MM.1S (cell line): ENCODE results near the gene ORC2.

Experiments used
- DNase-seq: peaks from one replicate; pipeline ENCODE4 v3.0.0-alpha.2; 2015
- H2AFZ ChIP-seq: fragments of 300-600 bp; sonication (generic); 2 replicates; pipeline ENCODE4 v1.6.0; 2016; ENCODE audit warnings: antibody characterized with exemption, low read length
- H3F3A ChIP-seq: fragments of 300-600 bp; sonication (generic); 2 replicates; pipeline ENCODE4 v1.6.1; 2016; ENCODE audit warnings: mild to moderate bottlenecking, antibody characterized with exemption, low read length, moderate library complexity, mixed read lengths; ENCODE audit not compliant: insufficient read depth
- H3K27ac ChIP-seq: fragments of 300-600 bp; sonication (generic); 2 replicates; pipeline ENCODE4 v1.5.1; 2016; ENCODE audit warnings: mild to moderate bottlenecking, low read length
- H3K27me3 ChIP-seq: fragments of 300-600 bp; sonication (generic); replicated peaks from 2 replicates; pipeline ENCODE4 v1.6.0; 2016; ENCODE audit warnings: low read length; ENCODE audit not compliant: insufficient read depth
- H3K36me3 ChIP-seq: fragments of 300-600 bp; sonication (generic); replicated peaks from 2 replicates; pipeline ENCODE4 v1.6.1; 2016; ENCODE audit warnings: mild to moderate bottlenecking, low read length, mixed read lengths; ENCODE audit not compliant: insufficient read depth
- H3K4me1 ChIP-seq: fragments of 300-600 bp; sonication (generic); 2 replicates; pipeline ENCODE4 v1.6.1; 2016; ENCODE audit warnings: low read length, mixed read lengths
- H3K4me2 ChIP-seq: fragments of 300-600 bp; sonication (generic); 2 replicates; pipeline ENCODE4 v1.6.0; 2016; ENCODE audit warnings: low read depth, low read length
- H3K4me3 ChIP-seq: fragments of 300-600 bp; sonication (generic); 2 replicates; pipeline ENCODE4 v1.5.1; 2016; ENCODE audit warnings: low read length, mixed read lengths
- H3K79me2 ChIP-seq: fragments of 300-600 bp; sonication (generic); 2 replicates; pipeline ENCODE4 v1.6.1; 2016; ENCODE audit warnings: mixed run types, low read length, mixed read lengths
- H3K9ac ChIP-seq: fragments of 300-600 bp; sonication (generic); 2 replicates; pipeline ENCODE4 v1.6.1; 2016; ENCODE audit warnings: low read length, mixed read lengths
- H3K9me2 ChIP-seq: fragments of 300-600 bp; sonication (generic); replicated peaks from 2 replicates; pipeline ENCODE4 v1.6.1; 2016; ENCODE audit warnings: mild to moderate bottlenecking, low read length, mixed read lengths; ENCODE audit not compliant: insufficient read depth
- H3K9me3 ChIP-seq: fragments of 300-600 bp; sonication (generic); replicated peaks from 2 replicates; pipeline ENCODE4 v1.6.1; 2016; ENCODE audit warnings: mild to moderate bottlenecking, low read length, mixed read lengths; ENCODE audit not compliant: insufficient read depth
- H4K20me1 ChIP-seq: fragments of 300-600 bp; sonication (generic); 2 replicates; pipeline ENCODE4 v1.6.1; 2016; ENCODE audit warnings: mild to moderate bottlenecking, low read length, moderate library complexity, mixed read lengths; ENCODE audit not compliant: insufficient read depth
- CTCF ChIP-seq: fragments of 300-600 bp; sonication (generic); IDR thresholded peaks from 2 replicates; pipeline ENCODE4 v1.5.1; 2016; ENCODE audit warnings: antibody characterized with exemption, low read length, mixed read lengths
- EZH2 ChIP-seq: fragments of 300-600 bp; sonication (generic); optimal IDR thresholded peaks from 2 replicates; pipeline ENCODE3; 2017; ENCODE audit warnings: low read depth, mild to moderate bottlenecking, antibody characterized with exemption, low read length, mixed read lengths
- EZH2phosphoT487 ChIP-seq: fragments of 300-600 bp; sonication (generic); IDR thresholded peaks from 2 replicates; pipeline ENCODE4 v1.6.1; 2018; ENCODE audit warnings: antibody characterized with exemption, low read length

ORC2 gene

DNA sequence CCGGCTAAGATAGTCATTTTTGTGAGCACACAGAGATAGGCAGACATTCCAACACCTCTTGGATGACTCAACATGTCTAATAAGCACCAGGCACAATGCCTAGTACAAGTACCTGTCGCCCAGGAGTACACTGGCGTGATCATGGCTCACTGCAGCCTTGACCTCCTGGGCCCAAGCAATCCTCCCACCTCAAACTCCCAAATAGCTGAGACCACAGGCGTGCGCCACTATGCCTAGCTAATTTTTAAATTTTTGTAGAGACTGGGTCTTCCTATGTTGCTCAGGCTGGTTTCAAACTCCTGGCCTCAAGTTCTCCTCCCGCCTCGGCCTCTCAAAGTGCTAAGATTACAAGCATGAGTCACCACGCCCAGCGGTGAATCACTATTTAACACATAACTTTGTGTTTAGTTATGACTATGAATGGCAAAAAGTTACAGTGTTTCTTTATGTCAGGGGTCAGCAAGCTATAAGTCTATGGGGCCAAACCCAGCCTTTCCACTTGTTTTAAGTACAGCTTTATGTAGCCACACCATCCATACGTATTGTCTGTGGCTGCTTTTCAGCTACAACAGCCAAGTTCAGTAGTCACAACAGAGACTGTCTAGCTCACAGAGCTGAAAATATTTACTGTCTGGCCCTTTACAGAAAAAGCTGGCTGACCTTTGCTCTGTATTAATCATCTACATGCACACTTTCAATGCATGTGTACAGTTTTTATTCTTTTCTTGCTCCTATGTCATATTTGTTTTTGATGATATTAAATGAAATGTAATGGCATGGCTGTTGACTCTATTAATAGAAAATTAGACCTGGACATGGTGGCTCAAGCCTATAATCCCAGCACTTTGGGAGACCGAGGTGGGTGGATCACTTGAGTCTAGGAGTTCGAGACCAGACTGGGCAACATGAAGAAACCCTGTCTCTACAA is 18.7 kb downstream of the ORC2 start:
- Histone ChIP-seq H3K4me1 (no peaks in the 10 kb centered on the region), H3K4me2 (no peak overlapping the region), H3K27ac (no peak overlapping the region), H3F3A (no peaks in the 10 kb centered on the region), H3K9me3 (no peaks in the 10 kb centered on the region), H3K27me3 (no peaks in the 10 kb centered on the region), H3K9ac (no peak overlapping the region), H3K4me3 (no peak overlapping the region), H3K9me2 (no peaks in the 10 kb centered on the region), H2AFZ (no peak overlapping the region), H3K79me2 (no peaks in the 10 kb centered on the region), H4K20me1 (no peaks in the 10 kb centered on the region), H3K36me3 (no peaks in the 10 kb centered on the region; the same call in 1 of the 2 replicates)
- DNase-seq = no peak
- no peak for TF ChIP-seq CTCF
- TF ChIP-seq EZH2 = no peak
- no peak for TF ChIP-seq EZH2phosphoT487

DNA sequence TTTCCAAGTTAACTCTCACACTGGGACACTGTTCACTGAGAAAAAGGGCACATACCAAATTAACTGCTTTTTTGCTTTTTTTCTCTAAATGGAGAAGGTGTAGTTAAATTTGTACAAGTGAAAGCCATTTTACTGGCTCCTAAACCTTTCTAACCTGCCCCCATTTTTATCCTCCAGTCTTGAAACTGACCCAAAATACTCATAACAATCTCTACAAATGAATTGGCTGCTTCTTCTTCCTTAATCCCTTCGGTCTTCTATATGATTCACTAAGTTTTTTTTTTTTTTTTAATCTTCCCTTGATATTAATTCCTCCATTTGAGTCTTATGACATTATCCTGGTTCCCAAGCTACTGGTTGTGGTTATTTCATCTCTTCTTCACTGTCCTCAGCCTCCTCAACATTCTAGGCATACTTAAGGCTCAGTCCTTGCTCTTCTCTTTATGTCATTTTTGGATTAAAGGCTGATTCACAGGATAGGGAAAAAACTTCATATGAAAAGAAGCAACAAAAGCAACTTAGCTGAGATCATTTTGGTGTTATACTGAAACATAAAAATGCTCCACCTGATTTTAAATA is 19.8 kb downstream of the ORC2 start:
- Histone ChIP-seq H2AFZ (no peak overlapping the region), H3K4me2 (no peak overlapping the region), H3K4me1 (no peaks in the 10 kb centered on the region), H3K36me3 (no peaks in the 10 kb centered on the region; the same call in 1 of the 2 replicates), H3F3A (no peaks in the 10 kb centered on the region), H3K9ac (no peak overlapping the region), H3K79me2 (no peaks in the 10 kb centered on the region), H3K9me3 (no peaks in the 10 kb centered on the region), H3K27me3 (no peaks in the 10 kb centered on the region), H3K27ac (no peak overlapping the region), H3K4me3 (no peak overlapping the region), H4K20me1 (no peaks in the 10 kb centered on the region), H3K9me2 (no peaks in the 10 kb centered on the region)
- TF ChIP-seq EZH2 (no peak), EZH2phosphoT487 (no peak), CTCF (no peak)
- DNase-seq = no peak

- TF ChIP-seq CTCF (no peak), EZH2 (no peak), EZH2phosphoT487 (no peak)
- Histone ChIP-seq H2AFZ (no peak overlapping the region), H3K79me2 (no peaks in the 10 kb centered on the region), H3F3A (no peaks in the 10 kb centered on the region), H3K36me3 (peaks cover 4% of the 10 kb centered on the region; the same call in 1 of the 2 replicates), H3K27me3 (no peaks in the 10 kb centered on the region), H3K4me2 (no peak overlapping the region), H4K20me1 (no peaks in the 10 kb centered on the region), H3K9ac (no peak overlapping the region), H3K27ac (no peak overlapping the region), H3K9me2 (no peaks in the 10 kb centered on the region), H3K4me1 (no peaks in the 10 kb centered on the region), H3K4me3 (no peak overlapping the region), H3K9me3 (no peaks in the 10 kb centered on the region)
- no peak for DNase-seq
Measured at GRCh38 chr2:200939832-200940231, 23.6 kb downstream of the ORC2 start.
